Measurements from ENCODE around the gene HTN3.

- TF ChIP-seq CTCF (optimal IDR thresholded peaks at IDR 0.05 in 1 of 3, IDR thresholded peaks at IDR 0.05 in 1 of 3, conservative IDR thresholded peaks at IDR 0.05 in 1 of 3; ENCODE audit: extremely low read depth in 1 of 3, insufficient read depth in 2 of 3, low read length in 3 of 3): no peak
- no peak for TF ChIP-seq EZH2 (IDR thresholded peaks at IDR 0.05; ENCODE audit: low read length)
These were observed 28.8 kb upstream of the HTN3 start for GRCh38 chr4:69999420-69999819.
